Choroid plexus epithelial cell (primary cell): ENCODE results near the gene KASH5.
"Not testable (repeated sequence)": the region's sequence is repeated elsewhere in the genome, so short reads cannot be mapped to it uniquely, and the experiment has no call there.

Source experiments
- DNase-seq: peaks from one replicate; pipeline ENCODE4 v3.0.0-alpha.2; 2010; ENCODE audit warnings: low read depth
- H3K4me3 ChIP-seq: 2 replicates; pipeline ENCODE4 v1.5.1; 2011; ENCODE audit warnings: low read depth, mild to moderate bottlenecking, control low read depth, low read length, moderate library complexity
- CTCF ChIP-seq: conservative IDR thresholded peaks from 2 replicates; pipeline ENCODE4 v1.5.1; 2011; ENCODE audit warnings: low read depth, mild to moderate bottlenecking, control low read depth, inconsistent platforms, low read length, moderate library complexity

The KASH5 gene

GRCh38 chr19:49459388-49459787, 71.3 kb downstream of the KASH5 start:
- no peak for DNase-seq
- TF ChIP-seq CTCF, result no peak
- no peak overlapping the region for H3K4me3 ChIP-seq

- DNase-seq, result not testable (repeated sequence)
Observed at GRCh38 chr19:49461130-49461529, 73.1 kb downstream of the KASH5 start.

GRCh38 chr19:49461656-49462055, 73.6 kb downstream of the KASH5 start:
- no peak for DNase-seq
- no peak for TF ChIP-seq CTCF
- no peak overlapping the region for H3K4me3 ChIP-seq

More at GRCh38 chr19:49461130-49461529, 73.1 kb downstream of the KASH5 start:
- H3K4me3 ChIP-seq, result not testable (repeated sequence)

- no peak for DNase-seq
- no peak for TF ChIP-seq CTCF
- no peak overlapping the region for H3K4me3 ChIP-seq
Observed at GRCh38 chr19:49462492-49462891, 74.4 kb downstream of the KASH5 start.

GRCh38 chr19:49463960-49464740, 76.1 kb downstream of the KASH5 start:
- H3K4me3 ChIP-seq, result no peak overlapping the region
- DNase-seq, result no peak
- no peak for TF ChIP-seq CTCF

GRCh38 chr19:49465371-49465770, 77.3 kb downstream of the KASH5 start:
- no peak for DNase-seq
- no peak overlapping the region for H3K4me3 ChIP-seq
- no peak for TF ChIP-seq CTCF
